GM10847 (cell line): ENCODE results near the gene STX4.
A peak's percentile ranks its signal among the peaks of the same experiment; 100 is the strongest.

Experiments used
- POLR2A ChIP-seq: IDR thresholded peaks from 2 replicates; pipeline ENCODE4 v1.6.1; 2011; ENCODE audit not compliant: insufficient read length; ENCODE audit errors: extremely low read depth

Gene STX4

GRCh38 chr16:30996324-30996984 is 36.9 kb upstream of the STX4 start:
- no peak for TF ChIP-seq POLR2A

GRCh38 chr16:30996985-30997724 is 36.2 kb upstream of the STX4 start:
- peak; percentile 66 for TF ChIP-seq POLR2A

- TF ChIP-seq POLR2A, result no peak
Measured at GRCh38 chr16:30997725-30998711, 35.3 kb upstream of the STX4 start.

- no peak for TF ChIP-seq POLR2A
Measured at GRCh38 chr16:30998852-30999761, 34.3 kb upstream of the STX4 start.

- TF ChIP-seq POLR2A, result no peak
Measured at GRCh38 chr16:31000671-31001382, 32.5 kb upstream of the STX4 start.

GRCh38 chr16:31001507-31002249 is 31.7 kb upstream of the STX4 start:
- no peak for TF ChIP-seq POLR2A

GRCh38 chr16:31002250-31002700 is 31.1 kb upstream of the STX4 start:
- no peak for TF ChIP-seq POLR2A

GRCh38 chr16:31002862-31003341 is 30.5 kb upstream of the STX4 start:
- TF ChIP-seq POLR2A, result no peak

- TF ChIP-seq POLR2A, result no peak
Measured at GRCh38 chr16:31003744-31004143, 29.6 kb upstream of the STX4 start.

- TF ChIP-seq POLR2A, result no peak
Measured at GRCh38 chr16:31004658-31005057, 28.7 kb upstream of the STX4 start.

GRCh38 chr16:31005350-31006085 is 27.8 kb upstream of the STX4 start:
- no peak for TF ChIP-seq POLR2A

GRCh38 chr16:31006086-31006385 is 27.3 kb upstream of the STX4 start:
- no peak for TF ChIP-seq POLR2A

GRCh38 chr16:31006589-31006988 is 26.8 kb upstream of the STX4 start:
- no peak for TF ChIP-seq POLR2A

- no peak for TF ChIP-seq POLR2A
Measured at GRCh38 chr16:31007684-31008083, 25.7 kb upstream of the STX4 start.
